Smooth muscle cell (in vitro differentiated cells): ENCODE results near the gene PPME1. TPM values are rescaled to one million over a fixed set of nuclear protein-coding genes. Genes with fewer than 3 reads are reported as not detected.

Experiments used
- DNase-seq: peaks from one replicate; lab custom pipeline; 2025; ENCODE audit not compliant: unreplicated experiment; lab: John Stamatoyannopoulos, UW
- H2AFZ ChIP-seq: fragments of 200-600 bp; sonication (generic); 2 replicates; pipeline ENCODE4 v1.6.0; 2016; ENCODE audit warnings: antibody characterized with exemption, low read depth, mild to moderate bottlenecking
- H3F3A ChIP-seq: fragments of 200-600 bp; sonication (generic); 2 replicates; pipeline ENCODE4 v1.6.0; 2017; ENCODE audit warnings: antibody characterized with exemption, low read depth
- H3K27ac ChIP-seq: fragments of 200-600 bp; sonication (generic); 2 replicates; pipeline ENCODE4 v1.5.1; 2016; ENCODE audit warnings: low read depth, mild to moderate bottlenecking
- H3K27me3 ChIP-seq: fragments of 200-600 bp; sonication (generic); 2 replicates; pipeline ENCODE4 v1.6.1; 2016; ENCODE audit warnings: low read depth, mild to moderate bottlenecking
- H3K36me3 ChIP-seq: fragments of 200-600 bp; sonication (generic); 2 replicates; pipeline ENCODE4 v1.5.1; 2016; ENCODE audit warnings: low read depth
- H3K4me1 ChIP-seq: fragments of 200-600 bp; sonication (generic); 2 replicates; pipeline ENCODE4 v1.5.1; 2016; ENCODE audit warnings: low read depth
- H3K4me2 ChIP-seq: fragments of 200-600 bp; sonication (generic); 2 replicates; pipeline ENCODE4 v1.6.0; 2016; ENCODE audit warnings: mild to moderate bottlenecking
- H3K4me3 ChIP-seq: fragments of 200-600 bp; sonication (generic); 2 replicates; pipeline ENCODE4 v1.5.1; 2016; ENCODE audit warnings: mild to moderate bottlenecking
- H3K79me2 ChIP-seq: fragments of 200-600 bp; sonication (generic); 2 replicates; pipeline ENCODE4 v1.6.0; 2016; ENCODE audit warnings: low read depth, mild to moderate bottlenecking
- H3K9ac ChIP-seq: fragments of 200-600 bp; sonication (generic); 2 replicates; pipeline ENCODE4 v1.6.0; 2016; ENCODE audit warnings: low read depth
- H3K9me3 ChIP-seq: fragments of 200-600 bp; sonication (generic); replicated peaks from 2 replicates; pipeline ENCODE4 v1.5.1; 2016; ENCODE audit warnings: low read depth
- H4K20me1 ChIP-seq: fragments of 200-600 bp; sonication (generic); 2 replicates; pipeline ENCODE4 v1.6.0; 2016; ENCODE audit warnings: low read depth
- CTCF ChIP-seq: fragments of 200-600 bp; sonication (generic); IDR thresholded peaks from 2 replicates; pipeline ENCODE4 v1.5.1; 2017; ENCODE audit warnings: borderline replicate concordance, mild to moderate bottlenecking, antibody characterized with exemption; ENCODE audit not compliant: insufficient read depth, poor library complexity, severe bottlenecking
- WGBS: methylation state at CpG from one replicate; pipeline ENCODE4 v1.1.7; 2016; ENCODE audit warnings: low lambda C conversion rate; 5-methylcytosine and 5-hydroxymethylcytosine counted together
- polyA plus RNA-seq: library from polyadenylated mRNA; unstranded; fragments of >200 nt; fragmentation: Nextera tagmentation; extraction: Ambion mirVana; gene quantifications from 2 replicates; pipeline ENCODE4 v1.2.1, GENCODE V29; 2016
- total RNA-seq: library from RNA; depleted of rRNA; stranded (reverse); fragments of >200 nt; gene quantifications from 2 replicates; pipeline ENCODE4 v1.2.3, GENCODE V29; 2014

PPME1 gene
- total and polyA plus RNA-seq, 2 experiments from 2014 or later, result 67.1 to 69.1 TPM

GRCh38 chr11:74269161-74269811 is 98.2 kb downstream of the PPME1 start:
- no peak for TF ChIP-seq CTCF
- Histone ChIP-seq H3K36me3 (no peaks in the 10 kb centered on the region), H3K4me1 (no peaks in the 10 kb centered on the region), H3K79me2 (no peaks in the 10 kb centered on the region), H2AFZ (no peak overlapping the region), H3K27me3 (no peaks in the 10 kb centered on the region), H4K20me1 (no peaks in the 10 kb centered on the region), H3K9me3 (no peaks in the 10 kb centered on the region), H3K27ac (no peak overlapping the region), H3K9ac (no peak overlapping the region), H3F3A (peaks cover 2% of the 10 kb centered on the region), H3K4me3 (no peak overlapping the region), H3K4me2 (peak overlapping the region; percentile 33)
- no peak for DNase-seq
- 69% methylated on average over 11 of the region's 11 CpGs for WGBS

GRCh38 chr11:74272276-74272675 is 101.2 kb downstream of the PPME1 start:
- no peaks in the 10 kb centered on the region for H3K4me1 ChIP-seq
- no peaks in the 10 kb centered on the region for H4K20me1 ChIP-seq
- H3F3A ChIP-seq, result peaks cover 2% of the 10 kb centered on the region
- no peaks in the 10 kb centered on the region for H3K9me3 ChIP-seq
- H3K27ac ChIP-seq, result no peak overlapping the region
- H3K79me2 ChIP-seq, result no peaks in the 10 kb centered on the region
- no peaks in the 10 kb centered on the region for H3K36me3 ChIP-seq
- H3K27me3 ChIP-seq, result no peaks in the 10 kb centered on the region
- H3K9ac ChIP-seq, result no peak overlapping the region
- no peak overlapping the region for H3K4me2 ChIP-seq
- H3K4me3 ChIP-seq, result no peak overlapping the region
- TF ChIP-seq CTCF, result no peak
- 93% methylated on average over 4 of the region's 4 CpGs for WGBS
- H2AFZ ChIP-seq, result no peak overlapping the region
- DNase-seq, result no peak

GRCh38 chr11:74276581-74276980 is 105.5 kb downstream of the PPME1 start:
- Histone ChIP-seq H3K9ac (no peak overlapping the region), H3K27me3 (no peaks in the 10 kb centered on the region), H2AFZ (no peak overlapping the region), H3K36me3 (no peaks in the 10 kb centered on the region), H3F3A (peaks cover 12% of the 10 kb centered on the region), H3K79me2 (no peaks in the 10 kb centered on the region), H3K9me3 (no peaks in the 10 kb centered on the region), H3K4me2 (no peak overlapping the region), H3K4me1 (peaks cover 7% of the 10 kb centered on the region), H3K27ac (peak overlapping the region; percentile 95), H3K4me3 (no peak overlapping the region), H4K20me1 (no peaks in the 10 kb centered on the region)
- DNase-seq, result no peak
- 47% methylated on average over 2 of the region's 2 CpGs for WGBS
- no peak for TF ChIP-seq CTCF

- Histone ChIP-seq H3K9ac (peak overlapping the region; percentile 13), H3F3A (peaks cover 12% of the 10 kb centered on the region), H2AFZ (no peak overlapping the region), H4K20me1 (no peaks in the 10 kb centered on the region), H3K27me3 (no peaks in the 10 kb centered on the region), H3K4me3 (no peak overlapping the region), H3K27ac (peak overlapping the region; percentile 95), H3K36me3 (no peaks in the 10 kb centered on the region), H3K79me2 (no peaks in the 10 kb centered on the region), H3K9me3 (no peaks in the 10 kb centered on the region), H3K4me1 (peaks cover 7% of the 10 kb centered on the region), H3K4me2 (peak overlapping the region; percentile 4)
- WGBS, result 92% methylated on average over 2 of the region's 2 CpGs
- no peak for TF ChIP-seq CTCF
- no peak for DNase-seq
Measured at GRCh38 chr11:74278103-74278502, 107.0 kb downstream of the PPME1 start.
